ENCODE results near the gene IFNA8.
"Not testable (repeated sequence)": the region's sequence is repeated elsewhere in the genome, so short reads cannot be mapped to it uniquely, and the experiment has no call there.

Gene IFNA8

DNA sequence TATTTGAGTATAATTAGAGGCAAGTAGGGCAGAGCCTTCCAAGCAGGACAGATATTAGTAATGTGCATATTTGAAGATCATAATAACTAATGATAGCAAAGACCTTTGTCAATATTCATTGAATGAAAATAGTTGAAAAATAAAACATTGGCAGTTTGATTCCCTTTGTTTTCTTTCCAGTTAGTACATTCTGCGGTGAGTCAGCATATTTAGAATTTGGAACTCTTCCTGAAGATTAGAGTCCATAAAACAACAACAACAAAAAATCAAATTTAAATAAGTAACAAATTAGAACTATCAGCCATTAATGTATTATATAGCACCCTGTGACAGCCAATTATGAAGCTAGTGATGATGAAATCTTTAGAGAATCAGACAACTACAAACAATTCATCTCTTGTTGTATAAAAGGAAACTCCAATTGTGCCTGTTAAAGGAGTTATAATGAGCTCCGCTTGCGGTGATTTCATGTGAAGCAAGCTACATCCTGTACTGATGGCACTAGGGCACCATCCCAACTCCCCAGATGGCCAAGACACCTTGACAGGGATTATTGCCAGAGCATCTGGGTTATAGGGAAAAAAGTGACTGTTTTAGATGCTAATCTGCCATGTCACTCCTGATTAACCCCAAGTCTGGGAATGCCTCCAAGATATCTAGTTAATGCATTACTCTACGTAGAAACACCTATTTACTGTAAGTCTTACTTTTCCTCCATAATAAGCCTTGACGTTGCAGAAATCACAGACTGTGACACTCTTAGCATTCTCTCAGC, 6.8 kb downstream of the IFNA8 start:
- no peak for DNase-seq
- intact Hi-C loops (cut with DNase I), result no loop called here

DNA sequence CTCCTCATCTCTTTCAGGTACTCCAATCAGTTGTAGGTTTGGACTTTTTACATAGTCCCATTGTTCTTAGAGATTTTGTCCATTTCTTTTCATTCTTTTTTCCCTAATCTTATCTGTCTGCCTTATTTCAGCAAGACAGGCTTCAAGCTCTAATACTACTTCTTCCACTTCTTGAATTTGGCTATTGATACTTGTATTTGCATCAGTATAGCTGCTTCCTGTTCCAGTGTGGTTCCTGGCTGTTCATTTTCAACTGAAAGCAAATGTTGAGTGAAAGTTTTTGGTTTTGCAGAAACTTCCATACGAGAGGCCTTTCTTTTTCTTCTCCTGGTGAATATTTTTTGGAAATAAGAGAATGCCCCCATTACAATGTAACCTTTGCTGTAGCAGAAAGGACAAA, 19.3 kb downstream of the IFNA8 start:
- intact Hi-C loops (cut with DNase I), result no loop called here
- DNase-seq, result no peak

DNA sequence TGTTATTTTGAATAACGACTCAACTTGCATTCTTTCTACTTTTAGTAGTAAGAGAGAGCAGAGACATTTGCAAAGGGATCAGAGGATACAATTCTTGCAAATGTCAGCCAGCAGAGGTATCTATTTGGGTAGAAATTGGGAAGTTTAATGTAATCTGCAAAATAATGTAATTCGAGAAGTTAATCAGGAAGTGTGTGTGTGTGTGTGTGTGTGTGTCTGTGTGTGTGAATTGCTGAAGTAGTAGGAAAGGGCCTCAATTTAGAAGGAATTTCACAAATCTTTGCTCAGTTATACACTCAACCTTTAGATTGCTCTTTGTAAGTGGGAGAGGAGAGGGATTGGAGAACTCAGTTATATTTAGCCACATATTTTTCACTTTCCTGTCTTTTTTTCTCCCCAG, 20.3 kb downstream of the IFNA8 start:
- no peak for DNase-seq
- intact Hi-C loops (cut with DNase I), result no loop called here

DNA sequence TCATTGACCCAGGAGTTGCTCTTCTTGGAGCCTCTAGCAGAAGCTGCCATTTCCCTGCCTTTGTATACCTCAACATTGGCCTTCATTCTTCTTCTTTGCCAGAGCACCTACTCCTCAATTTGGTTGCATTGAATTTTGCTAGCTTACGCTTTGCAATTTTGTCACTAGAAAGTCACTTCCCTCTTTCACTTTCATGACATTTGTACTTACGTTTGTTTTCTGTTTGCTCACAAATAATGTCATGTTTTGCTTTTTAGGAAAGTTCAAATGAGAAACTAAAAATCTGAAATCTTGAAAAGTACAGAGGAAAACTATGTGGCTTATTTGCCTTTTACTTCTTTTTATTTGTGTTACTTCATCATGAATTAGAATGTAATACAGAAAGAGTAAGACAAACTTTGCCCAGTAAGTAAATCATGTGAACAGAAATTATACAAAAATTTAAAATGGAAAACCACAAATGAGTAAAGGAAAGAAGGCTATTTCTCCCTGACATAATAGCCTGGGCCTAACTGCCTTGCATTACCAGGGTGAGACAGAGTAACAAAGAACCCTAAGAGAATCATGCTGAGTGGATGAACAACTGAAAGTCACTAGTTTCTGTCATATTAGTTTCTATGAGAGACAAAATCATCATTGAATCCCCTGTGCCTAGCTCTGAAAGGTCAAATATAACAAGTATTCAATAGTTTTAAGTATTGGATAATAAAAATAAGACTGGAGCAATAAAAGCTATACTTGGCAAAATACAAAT, 23.9 kb downstream of the IFNA8 start:
- intact Hi-C loops (cut with DNase I), result no loop called here
- DNase-seq, result no peak

DNA sequence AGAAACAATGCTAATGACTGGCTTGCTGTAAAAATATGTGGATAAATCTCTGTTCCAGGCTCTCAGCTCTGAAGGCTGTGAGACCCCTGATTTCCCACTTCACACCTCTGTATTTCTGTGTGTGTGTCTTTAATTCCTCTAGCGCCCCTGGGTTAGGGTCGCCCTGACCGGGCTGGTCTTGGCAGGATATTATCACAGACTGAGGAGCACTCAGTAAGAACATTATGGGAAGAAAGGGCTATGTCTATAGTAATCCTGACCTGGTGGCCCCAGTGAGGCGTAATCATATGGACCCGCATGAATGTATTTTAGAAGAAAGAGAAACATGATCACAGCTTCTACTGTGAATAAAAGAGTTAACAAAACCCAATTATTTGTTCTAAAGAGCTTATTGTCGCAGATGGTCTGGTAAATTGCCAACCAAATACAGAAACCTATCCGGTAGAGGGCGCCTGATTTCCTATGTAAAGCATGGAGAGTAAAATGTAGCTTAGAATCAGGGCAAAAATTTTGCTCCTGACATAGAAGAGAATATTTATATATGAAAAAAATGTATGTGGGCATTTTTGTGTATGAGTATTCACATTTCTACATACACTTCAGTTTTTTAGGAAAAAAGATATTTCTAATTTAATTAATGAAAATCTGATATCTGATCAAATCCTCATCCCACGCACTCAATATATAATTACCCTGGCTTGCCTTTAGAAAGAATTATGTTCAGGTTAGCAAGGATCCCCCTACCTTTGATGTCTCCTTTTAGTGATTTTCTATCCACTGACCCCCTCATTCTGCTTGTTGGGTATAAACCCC, 25.5 kb downstream of the IFNA8 start:
- intact Hi-C loops (cut with DNase I), result no loop called here
- DNase-seq, result peak in 4 of 10 donors; percentile 25 to 82 (median 48)

DNA sequence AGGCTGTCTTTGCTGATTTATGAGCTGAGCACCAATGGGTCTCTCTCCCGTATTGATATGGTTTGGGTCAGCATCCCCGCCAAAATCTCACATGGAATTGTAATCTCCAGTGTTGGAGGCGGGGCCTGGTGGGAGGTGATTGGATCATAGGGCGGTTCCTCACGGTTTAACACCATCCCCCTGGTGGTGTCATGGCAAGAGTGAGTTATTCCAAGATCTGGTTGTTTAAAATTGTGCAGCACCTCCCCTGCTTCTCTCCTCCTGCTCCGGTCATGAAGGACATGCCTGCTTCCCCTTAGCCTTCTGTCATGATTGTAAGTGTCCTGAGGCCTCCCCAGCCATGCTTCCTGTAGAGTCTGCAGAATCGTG, 26.1 kb downstream of the IFNA8 start:
- intact Hi-C loops (cut with DNase I); DNase-seq: not testable (repeated sequence)

DNA sequence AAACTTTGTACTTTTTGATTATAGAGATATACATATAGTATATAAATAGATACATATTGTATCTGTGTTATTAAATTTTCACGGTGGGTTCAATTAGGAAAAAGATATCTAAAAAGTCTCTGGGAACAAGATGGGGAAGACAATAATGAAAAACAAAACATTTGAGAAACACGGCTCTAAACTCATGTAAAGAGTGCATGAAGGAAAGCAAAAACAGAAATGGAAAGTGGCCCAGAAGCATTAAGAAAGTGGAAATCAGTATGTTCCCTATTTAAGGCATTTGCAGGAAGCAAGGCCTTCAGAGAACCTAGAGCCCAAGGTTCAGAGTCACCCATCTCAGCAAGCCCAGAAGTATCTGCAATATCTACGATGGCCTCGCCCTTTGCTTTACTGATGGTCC, 31.2 kb downstream of the IFNA8 start, which contains the start of gene IFNA1:
TSS of gene IFNA1 (plus strand) at position 301 of the 400 bp plus-strand sequence. CDS start at position 370, 69 bp downstream.
- no peak for DNase-seq
- intact Hi-C loops (cut with DNase I), result no loop called here

DNA sequence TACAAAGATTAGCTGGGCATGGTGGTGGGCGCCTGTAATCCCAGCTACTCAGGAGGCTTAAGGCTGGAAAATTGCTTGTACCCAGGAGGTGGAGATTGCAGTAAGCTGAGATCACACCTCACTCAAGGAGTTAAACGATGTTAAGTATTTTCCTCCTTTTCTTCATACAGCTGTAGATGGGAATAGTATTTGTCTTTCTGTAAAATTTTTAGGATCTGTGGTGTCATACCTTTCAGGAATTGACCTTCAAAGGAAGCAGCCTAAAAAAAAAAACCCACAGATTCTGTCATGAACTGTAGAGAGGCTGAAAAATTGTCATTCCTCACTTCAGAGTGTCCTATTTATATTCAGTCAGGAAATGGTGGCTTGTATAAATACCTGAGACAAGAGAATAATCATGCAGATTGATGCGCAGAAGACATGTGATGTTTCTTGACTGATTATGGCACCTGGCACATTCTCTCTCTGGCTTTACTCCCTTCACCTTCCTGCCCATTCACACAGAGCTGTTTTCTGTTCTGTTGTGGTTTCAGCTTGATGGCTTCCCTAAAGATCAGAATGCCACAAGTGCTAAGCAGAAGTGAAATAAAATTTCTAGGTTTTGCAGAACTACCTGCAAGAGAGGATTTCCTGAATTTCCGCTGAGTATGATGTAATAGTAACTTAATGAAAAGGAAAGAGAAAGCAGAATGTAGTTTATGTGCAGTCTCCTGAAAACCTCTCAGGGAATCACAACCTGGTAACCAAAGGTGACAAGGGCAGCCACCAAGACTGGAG, 35.1 kb downstream of the IFNA8 start:
- intact Hi-C loops (cut with DNase I), result no loop called here
- no peak for DNase-seq

DNA sequence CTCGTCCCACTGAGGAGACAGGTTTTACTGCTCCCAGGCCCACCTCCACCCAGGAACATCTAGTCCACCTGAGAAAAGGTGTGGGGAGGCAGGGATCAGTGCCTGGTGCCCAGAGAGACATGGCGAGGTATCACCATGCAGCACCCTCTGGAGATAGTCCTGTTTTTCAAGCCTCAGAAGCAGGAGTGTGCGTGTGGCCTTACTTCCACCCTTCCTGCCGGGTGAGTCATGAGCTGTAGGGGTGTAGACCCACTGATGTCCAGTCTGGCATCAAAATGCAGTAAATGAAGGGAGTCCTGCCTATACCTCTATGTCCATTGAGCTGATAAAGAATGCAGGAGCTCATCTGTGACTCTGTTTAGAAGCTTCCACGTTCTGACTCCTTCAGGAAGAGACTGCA, 40.4 kb downstream of the IFNA8 start:
- not testable (repeated sequence) for DNase-seq

DNA sequence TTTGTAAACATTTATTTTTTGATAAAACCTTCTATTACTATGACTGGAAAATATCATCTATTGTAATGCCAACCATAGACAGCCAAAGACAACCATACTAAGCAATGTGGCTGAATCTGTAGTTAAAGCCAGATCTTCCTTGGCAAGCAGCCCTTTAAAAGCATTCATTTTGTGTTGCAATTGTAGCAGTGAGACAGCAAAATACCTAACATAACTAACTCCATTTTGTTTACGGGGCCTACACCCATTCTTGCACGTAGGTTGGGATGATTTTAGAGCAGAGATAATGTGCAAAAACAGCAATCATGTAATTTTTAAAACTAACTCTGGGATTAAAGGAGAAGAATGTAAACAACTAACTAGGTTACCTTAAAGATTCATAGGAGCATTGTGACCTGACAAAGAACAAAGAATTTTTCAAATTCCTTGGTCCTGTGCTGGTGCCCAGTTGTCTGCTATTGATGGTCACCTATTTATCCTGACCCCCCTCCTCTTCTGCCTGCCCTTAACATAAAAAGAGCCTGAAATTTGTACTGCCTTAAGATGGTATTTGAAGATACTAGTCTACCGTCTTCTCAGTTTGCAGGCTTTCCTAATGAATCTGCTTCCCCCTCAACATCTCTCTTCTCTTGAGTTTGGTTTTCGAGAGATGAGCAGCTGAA, 41.9 kb downstream of the IFNA8 start:
- intact Hi-C loops (cut with DNase I), result loop anchor here (5.0 kb wide), 1 partner anchor 124 kb away; no protein-coding TSS in a partner anchor
- no peak for DNase-seq

More for the DNA sequence above, 40.4 kb downstream of the IFNA8 start:
- intact Hi-C loops (cut with DNase I), result not testable (repeated sequence)

DNA sequence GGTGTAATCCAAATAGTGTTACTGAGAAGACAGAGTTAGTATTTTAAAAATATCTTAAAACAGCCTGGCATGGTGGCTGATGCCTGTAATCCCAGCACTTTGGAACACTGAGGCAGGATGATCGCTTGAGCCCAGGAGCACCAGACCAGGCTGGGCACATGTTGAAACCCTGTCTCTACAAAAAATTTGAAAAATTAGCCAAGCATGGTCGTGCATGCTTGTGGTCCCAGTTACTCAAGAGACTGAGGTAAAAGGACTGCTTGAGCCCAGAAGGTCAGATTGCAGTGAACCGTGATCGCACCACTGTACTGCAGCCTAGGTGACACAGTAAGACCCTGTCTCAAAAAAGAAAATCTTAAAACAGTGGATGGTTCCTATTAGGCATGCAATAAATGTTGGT, 43.8 kb downstream of the IFNA8 start:
- peak in 1 of 10 donors; percentile 26 for DNase-seq
- intact Hi-C loops (cut with DNase I), result loop anchor here (5.0 kb wide), 1 partner anchor 125 kb away; no protein-coding TSS in a partner anchor

DNA sequence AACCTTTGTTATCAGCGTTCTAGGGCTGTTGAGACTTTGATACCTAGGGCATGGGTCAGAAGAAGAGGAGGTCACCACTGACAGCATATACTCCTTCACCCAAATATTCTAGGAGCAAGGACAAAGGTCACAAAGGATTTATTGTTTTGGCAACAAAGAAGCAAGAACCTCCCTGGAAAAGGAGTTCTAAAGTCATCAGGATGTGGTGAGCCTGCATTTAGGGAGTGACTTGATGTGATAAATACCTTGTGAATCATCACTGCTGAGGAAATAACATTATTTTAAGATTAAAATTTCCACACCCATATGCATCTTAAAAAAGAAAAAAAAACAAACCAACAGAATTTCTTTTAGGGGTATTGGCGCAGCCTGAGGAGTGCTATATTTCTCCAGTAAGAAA, 45.2 kb downstream of the IFNA8 start:
- intact Hi-C loops (cut with DNase I), result loop anchor here (5.0 kb wide), 1 partner anchor 127 kb away; no protein-coding TSS in a partner anchor

DNA sequence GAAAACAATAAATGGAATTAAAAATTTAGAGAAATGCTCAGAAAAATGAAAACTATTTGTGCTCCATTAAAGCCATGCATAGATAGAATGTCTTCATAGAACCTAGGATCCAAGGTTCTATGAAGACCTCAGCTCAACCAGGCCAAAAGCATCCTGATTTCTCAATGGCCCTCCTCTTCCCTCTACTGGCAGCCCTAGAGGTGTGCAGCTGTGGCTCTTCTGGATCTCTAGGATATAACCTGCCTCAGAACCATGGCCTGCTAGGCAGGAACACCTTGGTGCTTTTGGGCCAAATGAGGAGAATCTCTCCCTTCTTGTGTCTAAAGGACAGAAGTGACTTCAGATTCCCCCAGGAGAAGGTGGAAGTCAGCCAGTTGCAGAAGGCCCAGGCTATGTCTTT, 46.4 kb downstream of the IFNA8 start:
- intact Hi-C loops (cut with DNase I), result loop anchor here (5.0 kb wide), 1 partner anchor 138 kb away; no protein-coding TSS in a partner anchor
- no peak for DNase-seq

More for the DNA sequence above, 45.2 kb downstream of the IFNA8 start:
- no peak for DNase-seq

Measured in posterior cingulate gyrus (tissue), 11 donors.